Stimulated activated CD8-positive, alpha-beta memory T cell treated with anti-CD3 and anti-CD28 coated beads, Interleukin-4, amount 100 ng/mL, for 4 hours (primary cell): Measurements from ENCODE around the gene CCDC89.

Experiments used
- DNase-seq, 2 donors: peaks; one replicate each; pipeline ENCODE4 v3.0.0-alpha.2; 2020; ENCODE audit warnings: low read depth in 2 of 2, low spot score in 1 of 2

The CCDC89 gene

GRCh38 chr11:85685820-85686459, at the start of gene CCDC89:
TSS of gene CCDC89 (minus strand) at chr11:85686195. CDS start at chr11:85686130, 65 bp downstream.
- DNase-seq: no peak

- DNase-seq: no peak
Observed at GRCh38 chr11:85732965-85733364, 47.0 kb upstream of the CCDC89 start.

GRCh38 chr11:85726381-85726780, 40.4 kb upstream of the CCDC89 start:
- DNase-seq: no peak

- no peak for DNase-seq
Observed at GRCh38 chr11:85725510-85726258, 39.7 kb upstream of the CCDC89 start.

- no peak for DNase-seq
Observed at GRCh38 chr11:85724748-85725465, 38.9 kb upstream of the CCDC89 start.

GRCh38 chr11:85723088-85723487, 37.1 kb upstream of the CCDC89 start:
- no peak for DNase-seq

- no peak for DNase-seq
Observed at GRCh38 chr11:85721191-85721590, 35.2 kb upstream of the CCDC89 start.

- no peak for DNase-seq
Observed at GRCh38 chr11:85718991-85719807, 33.2 kb upstream of the CCDC89 start.

GRCh38 chr11:85718126-85718943, 32.3 kb upstream of the CCDC89 start:
- DNase-seq: no peak

GRCh38 chr11:85717429-85717828, 31.4 kb upstream of the CCDC89 start:
- DNase-seq: no peak

- no peak for DNase-seq
Observed at GRCh38 chr11:85712953-85713352, 27.0 kb upstream of the CCDC89 start.

- no peak for DNase-seq
Observed at GRCh38 chr11:85710917-85711316, 24.9 kb upstream of the CCDC89 start.

- no peak for DNase-seq
Observed at GRCh38 chr11:85709941-85710702, 24.1 kb upstream of the CCDC89 start.

- no peak for DNase-seq
Observed at GRCh38 chr11:85705800-85706199, 19.8 kb upstream of the CCDC89 start.

GRCh38 chr11:85704967-85705366, 19.0 kb upstream of the CCDC89 start:
- DNase-seq: no peak

- DNase-seq: no peak
Observed at GRCh38 chr11:85699957-85700741, 14.2 kb upstream of the CCDC89 start.

- DNase-seq: no peak
Observed at GRCh38 chr11:85698195-85698594, 12.2 kb upstream of the CCDC89 start.

- DNase-seq: no peak
Observed at GRCh38 chr11:85697747-85698146, 11.8 kb upstream of the CCDC89 start.

- DNase-seq: no peak
Observed at GRCh38 chr11:85695546-85695945, 9.6 kb upstream of the CCDC89 start.
